ENCODE results near the gene BYSL.

BYSL gene

GRCh38 chr6:41934278-41935192, 13.2 kb downstream of the BYSL start:
- Mint-ChIP-seq H3K36me3 (ENCODE audit: low read depth) (peaks cover 86% of the 10 kb centered on the region), H3K27ac (peak overlapping the region; percentile 93), H3K4me3 (peak overlapping the region; percentile 40), H3K4me1 (ENCODE audit: low read depth) (peaks cover 54% of the 10 kb centered on the region), H3K9me3 (no peaks in the 10 kb centered on the region), H3K27me3 (no peaks in the 10 kb centered on the region)

- H3K4me1 Mint-ChIP-seq (ENCODE audit: low read depth), result peaks cover 60% of the 10 kb centered on the region
- H3K4me3 Mint-ChIP-seq, result peak overlapping the region; percentile 36
- peak overlapping the region; percentile 93 for H3K27ac Mint-ChIP-seq
- H3K36me3 Mint-ChIP-seq (ENCODE audit: low read depth), result peaks cover 86% of the 10 kb centered on the region
- H3K9me3 Mint-ChIP-seq, result no peaks in the 10 kb centered on the region
- H3K27me3 Mint-ChIP-seq, result no peaks in the 10 kb centered on the region
Measured at GRCh38 chr6:41935193-41935574, 13.9 kb downstream of the BYSL start.

- Mint-ChIP-seq H3K27ac (peak overlapping the region; percentile 93), H3K36me3 (ENCODE audit: low read depth) (peaks cover 90% of the 10 kb centered on the region), H3K9me3 (no peaks in the 10 kb centered on the region), H3K27me3 (no peaks in the 10 kb centered on the region), H3K4me3 (peak overlapping the region; percentile 99), H3K4me1 (ENCODE audit: low read depth) (peaks cover 63% of the 10 kb centered on the region)
Measured at GRCh38 chr6:41935685-41936072, 14.4 kb downstream of the BYSL start.

- H3K4me1 Mint-ChIP-seq (ENCODE audit: low read depth), result peaks cover 63% of the 10 kb centered on the region
Measured at GRCh38 chr6:41936073-41936837, 15.0 kb downstream of the BYSL start.

GRCh38 chr6:41937472-41937860, 16.2 kb downstream of the BYSL start:
- Mint-ChIP-seq H3K27ac (peak overlapping the region; percentile 93), H3K9me3 (no peaks in the 10 kb centered on the region)

More at GRCh38 chr6:41936073-41936837, 15.0 kb downstream of the BYSL start:
- Mint-ChIP-seq H3K27ac (peak overlapping the region; percentile 93), H3K27me3 (no peaks in the 10 kb centered on the region), H3K36me3 (ENCODE audit: low read depth) (peaks cover 88% of the 10 kb centered on the region), H3K4me3 (peak overlapping the region; percentile 99), H3K9me3 (no peaks in the 10 kb centered on the region)

GRCh38 chr6:41937861-41938574, 16.7 kb downstream of the BYSL start:
- peak overlapping the region; percentile 93 for H3K27ac Mint-ChIP-seq
- no peaks in the 10 kb centered on the region for H3K27me3 Mint-ChIP-seq
- peaks cover 74% of the 10 kb centered on the region for H3K4me1 Mint-ChIP-seq (ENCODE audit: low read depth)
- H3K36me3 Mint-ChIP-seq (ENCODE audit: low read depth), result peaks cover 71% of the 10 kb centered on the region
- H3K4me3 Mint-ChIP-seq, result peak overlapping the region; percentile 99
- no peaks in the 10 kb centered on the region for H3K9me3 Mint-ChIP-seq

More at GRCh38 chr6:41937472-41937860, 16.2 kb downstream of the BYSL start:
- Mint-ChIP-seq H3K4me3 (peak overlapping the region; percentile 99), H3K27me3 (no peaks in the 10 kb centered on the region), H3K36me3 (ENCODE audit: low read depth) (peaks cover 76% of the 10 kb centered on the region), H3K4me1 (ENCODE audit: low read depth) (peaks cover 70% of the 10 kb centered on the region)

- peaks cover 80% of the 10 kb centered on the region for H3K4me1 Mint-ChIP-seq (ENCODE audit: low read depth)
- no peaks in the 10 kb centered on the region for H3K27me3 Mint-ChIP-seq
- H3K9me3 Mint-ChIP-seq, result no peaks in the 10 kb centered on the region
- peak overlapping the region; percentile 93 for H3K27ac Mint-ChIP-seq
- H3K4me3 Mint-ChIP-seq, result peak overlapping the region; percentile 99
- peaks cover 68% of the 10 kb centered on the region for H3K36me3 Mint-ChIP-seq (ENCODE audit: low read depth)
Measured at GRCh38 chr6:41938590-41939175, 17.4 kb downstream of the BYSL start.

GRCh38 chr6:41939176-41939847, 18.0 kb downstream of the BYSL start:
- peak overlapping the region; percentile 93 for H3K27ac Mint-ChIP-seq
- peak overlapping the region; percentile 99 for H3K4me3 Mint-ChIP-seq
- H3K27me3 Mint-ChIP-seq, result no peaks in the 10 kb centered on the region
- H3K4me1 Mint-ChIP-seq (ENCODE audit: low read depth), result peaks cover 83% of the 10 kb centered on the region
- no peaks in the 10 kb centered on the region for H3K9me3 Mint-ChIP-seq
- peaks cover 64% of the 10 kb centered on the region for H3K36me3 Mint-ChIP-seq (ENCODE audit: low read depth)

GRCh38 chr6:41939848-41940758, 18.8 kb downstream of the BYSL start:
- H3K4me1 Mint-ChIP-seq (ENCODE audit: low read depth), result peaks cover 83% of the 10 kb centered on the region
- H3K27me3 Mint-ChIP-seq, result no peaks in the 10 kb centered on the region
- peak overlapping the region; percentile 93 for H3K27ac Mint-ChIP-seq
- H3K36me3 Mint-ChIP-seq (ENCODE audit: low read depth), result peaks cover 56% of the 10 kb centered on the region
- H3K9me3 Mint-ChIP-seq, result no peaks in the 10 kb centered on the region
- H3K4me3 Mint-ChIP-seq, result peak overlapping the region; percentile 99

GRCh38 chr6:41940759-41941279, 19.5 kb downstream of the BYSL start:
- H3K36me3 Mint-ChIP-seq (ENCODE audit: low read depth), result peaks cover 49% of the 10 kb centered on the region
- H3K4me3 Mint-ChIP-seq, result peak overlapping the region; percentile 99
- peaks cover 83% of the 10 kb centered on the region for H3K4me1 Mint-ChIP-seq (ENCODE audit: low read depth)
- H3K27me3 Mint-ChIP-seq, result no peaks in the 10 kb centered on the region
- H3K9me3 Mint-ChIP-seq, result no peaks in the 10 kb centered on the region
- peak overlapping the region; percentile 93 for H3K27ac Mint-ChIP-seq

- no peaks in the 10 kb centered on the region for H3K9me3 Mint-ChIP-seq
- peaks cover 44% of the 10 kb centered on the region for H3K36me3 Mint-ChIP-seq (ENCODE audit: low read depth)
- no peaks in the 10 kb centered on the region for H3K27me3 Mint-ChIP-seq
- H3K4me1 Mint-ChIP-seq (ENCODE audit: low read depth), result peaks cover 81% of the 10 kb centered on the region
- H3K27ac Mint-ChIP-seq, result peak within 1 kb of the TSS; percentile 95
- peak within 1 kb of the TSS; percentile 99 for H3K4me3 Mint-ChIP-seq
Measured at GRCh38 chr6:41941280-41942066, 20.2 kb downstream of the BYSL start, which contains the start of gene CCND3. Gene CCND3, minus strand, starts transcription at chr6:41941808. Its CDS starts 159 bp downstream, at chr6:41941649.

- Mint-ChIP-seq H3K36me3 (ENCODE audit: low read depth) (peaks cover 36% of the 10 kb centered on the region), H3K27me3 (no peaks in the 10 kb centered on the region), H3K4me1 (ENCODE audit: low read depth) (peaks cover 78% of the 10 kb centered on the region), H3K4me3 (peak overlapping the region; percentile 87), H3K9me3 (no peaks in the 10 kb centered on the region), H3K27ac (peak overlapping the region; percentile 95)
Measured at GRCh38 chr6:41942067-41942851, 21.0 kb downstream of the BYSL start.

Data from stimulated activated naive CD8-positive, alpha-beta T cell treated with anti-CD3 and anti-CD28 coated beads, Interleukin-15, Interleukin-2, amounts not matched to agents 100 ng/mL and 50 ng/mL, for 24 hours (primary cell).